Suprapubic skin (tissue), 4 donors: Measurements from ENCODE around the gene NAT14. TPM values are rescaled to one million over a fixed set of nuclear protein-coding genes. Genes with fewer than 3 reads are reported as not detected.

Experiments
- DNase-seq, 2 donors: peaks; one replicate each; pipeline ENCODE4 v3.0.0-alpha.2; 2019; ENCODE audit warnings: low spot score in 2 of 2
- H3K27ac ChIP-seq: fragments of 200-600 bp; sonication (generic); one replicate; pipeline ENCODE4 v1.5.1; 2019
- H3K27me3 ChIP-seq: fragments of 200-600 bp; sonication (generic); one replicate; pipeline ENCODE4 v1.5.1; 2019
- H3K36me3 ChIP-seq: fragments of 200-600 bp; sonication (generic); one replicate; pipeline ENCODE4 v1.5.1; 2019
- H3K4me1 ChIP-seq: fragments of 200-600 bp; sonication (generic); one replicate; pipeline ENCODE4 v1.5.1; 2019
- H3K4me3 ChIP-seq: fragments of 200-600 bp; sonication (generic); one replicate; pipeline ENCODE4 v1.5.1; 2019; ENCODE audit warnings: mild to moderate bottlenecking
- H3K9me3 ChIP-seq: fragments of 200-600 bp; sonication (generic); one replicate; pipeline ENCODE4 v1.5.1; 2019
- EP300 ChIP-seq: sonication (generic); formaldehyde crosslinking; IDR thresholded peaks from one replicate; pipeline ENCODE4 v1.6.1; 2017; ENCODE audit warnings: antibody characterized with exemption
- POLR2A ChIP-seq, 2 donors: fragments of 450-650 bp; IDR thresholded peaks; one replicate each; pipeline ENCODE4 v1.6.1; 2017; ENCODE audit warnings: antibody characterized with exemption in 2 of 2, mild to moderate bottlenecking in 2 of 2, moderate library complexity in 2 of 2
- POLR2AphosphoS5 ChIP-seq, 3 donors: sonication (generic); formaldehyde crosslinking; IDR thresholded peaks; one replicate each; pipeline ENCODE4 v1.6.1; 2017; ENCODE audit warnings: antibody characterized with exemption in 3 of 3
- WGBS: methylation state at CpG from one replicate; pipeline ENCODE4 v1.1.5; 2018; 5-methylcytosine and 5-hydroxymethylcytosine counted together
- total RNA-seq, 4 donors: library from RNA; depleted of rRNA; stranded (reverse); fragments of >200 nt; gene quantifications; one replicate each; pipeline ENCODE4 v1.1.0, GENCODE V29; 2016
- TF ChIP-seq, protein P1 (sequence below), 2 donors: fragments of 200-600 bp in 1 of 2; fragments of 450-650 bp in 1 of 2; sonication (generic) in 1 of 2; IDR thresholded peaks; one replicate each; pipeline ENCODE4 v1.5.1; 2016 to 2019; ENCODE audit warnings: antibody characterized with exemption in 2 of 2, mild to moderate bottlenecking in 1 of 2, moderate library complexity in 1 of 2

NAT14 gene
- total RNA-seq, 4 donors from 2014 or later: 2.4 to 4.8 (median 4.0) TPM

DNA sequence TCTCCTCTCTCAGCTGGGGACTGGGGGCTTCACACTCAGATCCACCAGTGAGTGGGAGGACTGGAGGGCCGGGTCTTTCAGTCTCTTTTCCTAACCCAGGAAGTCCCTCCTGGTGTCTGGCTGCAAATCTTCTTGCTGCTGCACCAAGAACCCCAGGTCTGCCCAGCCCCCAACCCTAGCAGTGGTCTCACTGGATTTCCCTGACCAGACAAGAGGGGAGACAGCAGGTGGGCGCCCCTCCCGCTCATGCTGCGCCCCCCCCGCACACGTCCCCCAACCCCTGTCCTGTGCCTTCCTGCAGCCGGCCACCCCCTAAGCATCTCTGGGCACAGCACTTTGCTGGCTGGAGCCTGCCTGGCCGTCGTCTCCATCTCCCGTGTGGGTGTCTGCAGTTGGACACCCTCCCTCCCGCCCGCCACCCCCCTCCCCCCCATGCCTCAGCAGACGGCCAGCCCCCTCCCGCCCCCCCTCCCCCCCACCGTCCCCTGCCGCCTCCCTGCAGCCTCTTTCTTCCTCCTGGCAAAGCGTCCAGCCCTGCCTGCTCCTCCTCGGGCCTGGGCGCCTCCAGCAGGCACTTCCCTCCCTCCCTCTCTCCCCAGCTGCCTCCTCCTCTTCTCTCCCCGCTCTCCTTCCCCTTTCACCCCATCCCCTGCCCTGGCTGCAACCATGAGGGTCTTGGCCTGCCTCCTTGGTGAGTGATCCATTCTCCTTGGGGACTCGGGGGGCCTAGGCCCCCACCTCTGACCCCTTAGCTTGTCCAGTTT lies 3.1 kb downstream of the NAT14 start, which contains the start of gene SSC5D:
TSS of gene SSC5D (plus strand) at position 513 of the 764 bp plus-strand sequence. CDS start at position 667, 154 bp downstream.
- peak in 1 of 2 donors; percentile 81 for DNase-seq
- Histone ChIP-seq H3K36me3 (peaks cover 3% of the 10 kb centered on the region), H3K4me3 (peak within 1 kb of the TSS; percentile 10)

DNA sequence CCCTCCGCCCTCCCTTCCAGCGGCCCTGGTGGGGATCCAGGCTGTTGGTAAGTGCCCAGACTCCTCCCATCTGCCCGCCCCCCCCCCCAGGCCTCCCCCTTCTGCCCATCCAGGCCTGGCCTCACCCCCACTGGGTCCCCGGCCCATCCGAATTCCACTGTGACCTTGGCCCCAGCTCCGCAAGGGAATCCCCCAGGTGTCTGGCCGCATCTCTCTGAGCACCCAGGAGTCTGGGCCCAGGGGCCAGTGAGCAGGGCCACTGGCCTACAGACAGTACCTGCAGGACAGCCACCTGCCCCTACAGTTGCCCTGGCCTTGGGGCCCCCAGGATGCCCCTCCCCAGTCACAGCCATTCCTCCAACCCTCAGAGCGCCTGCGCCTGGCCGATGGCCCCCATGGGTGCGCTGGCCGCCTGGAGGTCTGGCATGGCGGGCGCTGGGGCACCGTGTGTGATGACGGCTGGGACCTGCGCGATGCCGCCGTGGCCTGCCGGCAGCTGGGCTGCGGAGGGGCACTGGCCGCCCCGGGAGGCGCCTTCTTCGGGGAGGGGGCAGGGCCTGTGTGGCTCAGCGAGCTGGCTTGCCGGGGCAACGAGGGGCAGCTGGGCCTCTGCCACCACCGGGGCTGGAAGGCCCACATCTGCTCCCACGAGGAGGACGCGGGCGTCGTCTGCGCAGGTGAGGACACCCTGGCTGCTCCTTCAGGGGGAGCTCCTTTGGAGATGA lies 4.2 kb downstream of the NAT14 start:
- peaks cover 16% of the 10 kb centered on the region for H3K27me3 ChIP-seq
- WGBS: 71% methylated on average over 3 of the region's 36 CpGs
- no peak for DNase-seq
- peaks cover 69% of the 10 kb centered on the region for H3K4me1 ChIP-seq
- H3K9me3 ChIP-seq: no peaks in the 10 kb centered on the region
- no peak overlapping the region for H3K4me3 ChIP-seq
- TF ChIP-seq POLR2A (IDR thresholded peaks at IDR 0.05): no peak
- no peak for TF ChIP-seq POLR2AphosphoS5 (IDR thresholded peaks at IDR 0.05)
- TF ChIP-seq, protein P1, sequence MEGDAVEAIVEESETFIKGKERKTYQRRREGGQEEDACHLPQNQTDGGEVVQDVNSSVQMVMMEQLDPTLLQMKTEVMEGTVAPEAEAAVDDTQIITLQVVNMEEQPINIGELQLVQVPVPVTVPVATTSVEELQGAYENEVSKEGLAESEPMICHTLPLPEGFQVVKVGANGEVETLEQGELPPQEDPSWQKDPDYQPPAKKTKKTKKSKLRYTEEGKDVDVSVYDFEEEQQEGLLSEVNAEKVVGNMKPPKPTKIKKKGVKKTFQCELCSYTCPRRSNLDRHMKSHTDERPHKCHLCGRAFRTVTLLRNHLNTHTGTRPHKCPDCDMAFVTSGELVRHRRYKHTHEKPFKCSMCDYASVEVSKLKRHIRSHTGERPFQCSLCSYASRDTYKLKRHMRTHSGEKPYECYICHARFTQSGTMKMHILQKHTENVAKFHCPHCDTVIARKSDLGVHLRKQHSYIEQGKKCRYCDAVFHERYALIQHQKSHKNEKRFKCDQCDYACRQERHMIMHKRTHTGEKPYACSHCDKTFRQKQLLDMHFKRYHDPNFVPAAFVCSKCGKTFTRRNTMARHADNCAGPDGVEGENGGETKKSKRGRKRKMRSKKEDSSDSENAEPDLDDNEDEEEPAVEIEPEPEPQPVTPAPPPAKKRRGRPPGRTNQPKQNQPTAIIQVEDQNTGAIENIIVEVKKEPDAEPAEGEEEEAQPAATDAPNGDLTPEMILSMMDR (IDR thresholded peaks at IDR 0.05): no peak
- no peak for TF ChIP-seq EP300
- no peaks in the 10 kb centered on the region for H3K36me3 ChIP-seq
- H3K27ac ChIP-seq: no peak overlapping the region

More for the DNA sequence above, 3.1 kb downstream of the NAT14 start, which contains the start of gene SSC5D:
- peaks cover 5% of the 10 kb centered on the region for H3K27me3 ChIP-seq
- H3K9me3 ChIP-seq: no peaks in the 10 kb centered on the region
- peak within 1 kb of the TSS; percentile 83 for H3K27ac ChIP-seq
- 9% methylated on average over 7 of the region's 21 CpGs for WGBS
- no peak for TF ChIP-seq POLR2AphosphoS5 (IDR thresholded peaks at IDR 0.05)
- no peak for TF ChIP-seq POLR2A (IDR thresholded peaks at IDR 0.05)
- TF ChIP-seq, protein P1 (IDR thresholded peaks at IDR 0.05): no peak
- H3K4me1 ChIP-seq: peaks cover 71% of the 10 kb centered on the region

DNA sequence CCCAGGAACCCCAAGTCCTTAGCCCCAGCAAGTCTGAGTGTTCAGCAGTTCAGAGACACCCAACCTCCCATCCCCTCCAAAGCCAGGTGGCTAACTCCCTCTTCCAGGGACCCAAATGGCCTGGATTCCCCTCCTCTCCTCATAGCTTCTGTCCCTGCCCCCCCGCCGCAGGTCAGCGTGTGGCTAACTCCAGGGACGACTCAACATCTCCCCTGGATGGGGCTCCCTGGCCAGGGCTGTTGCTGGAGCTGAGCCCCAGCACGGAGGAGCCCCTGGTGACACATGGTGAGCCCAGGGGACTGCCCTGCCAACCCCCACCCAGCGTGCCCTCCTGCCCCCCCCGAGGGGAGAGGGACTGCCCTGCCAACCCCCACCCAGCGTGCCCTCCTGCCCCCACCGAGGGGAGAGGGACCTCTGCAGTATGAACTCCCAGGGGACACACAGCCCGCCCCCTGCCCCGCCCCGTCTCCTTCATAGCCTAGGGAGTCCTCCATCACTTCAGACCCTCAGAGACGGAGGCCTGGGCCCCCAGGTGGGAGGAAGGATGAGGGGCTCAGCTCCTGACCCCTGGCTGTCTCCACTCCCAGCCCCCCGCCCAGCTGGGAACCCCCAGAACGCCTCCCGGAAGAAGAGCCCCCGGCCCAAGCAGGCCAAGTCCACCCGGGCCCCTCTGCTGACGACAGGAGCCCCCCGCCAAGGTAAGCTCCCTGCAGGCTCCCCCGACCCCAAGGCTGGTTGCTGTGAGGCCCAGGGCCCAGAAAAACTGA lies 4.9 kb downstream of the NAT14 start:
- no peak overlapping the region for H3K27ac ChIP-seq
- H3K27me3 ChIP-seq: peaks cover 21% of the 10 kb centered on the region
- no peak for DNase-seq
- TF ChIP-seq POLR2A (IDR thresholded peaks at IDR 0.05): no peak
- TF ChIP-seq EP300: no peak
- no peak for TF ChIP-seq POLR2AphosphoS5 (IDR thresholded peaks at IDR 0.05)
- TF ChIP-seq, protein P1 (IDR thresholded peaks at IDR 0.05): no peak
- no CpG with 5 or more reads among the region's 21 CpGs for WGBS
- no peak overlapping the region for H3K4me3 ChIP-seq
- peaks cover 62% of the 10 kb centered on the region for H3K4me1 ChIP-seq
- no peaks in the 10 kb centered on the region for H3K36me3 ChIP-seq
- H3K9me3 ChIP-seq: no peaks in the 10 kb centered on the region

DNA sequence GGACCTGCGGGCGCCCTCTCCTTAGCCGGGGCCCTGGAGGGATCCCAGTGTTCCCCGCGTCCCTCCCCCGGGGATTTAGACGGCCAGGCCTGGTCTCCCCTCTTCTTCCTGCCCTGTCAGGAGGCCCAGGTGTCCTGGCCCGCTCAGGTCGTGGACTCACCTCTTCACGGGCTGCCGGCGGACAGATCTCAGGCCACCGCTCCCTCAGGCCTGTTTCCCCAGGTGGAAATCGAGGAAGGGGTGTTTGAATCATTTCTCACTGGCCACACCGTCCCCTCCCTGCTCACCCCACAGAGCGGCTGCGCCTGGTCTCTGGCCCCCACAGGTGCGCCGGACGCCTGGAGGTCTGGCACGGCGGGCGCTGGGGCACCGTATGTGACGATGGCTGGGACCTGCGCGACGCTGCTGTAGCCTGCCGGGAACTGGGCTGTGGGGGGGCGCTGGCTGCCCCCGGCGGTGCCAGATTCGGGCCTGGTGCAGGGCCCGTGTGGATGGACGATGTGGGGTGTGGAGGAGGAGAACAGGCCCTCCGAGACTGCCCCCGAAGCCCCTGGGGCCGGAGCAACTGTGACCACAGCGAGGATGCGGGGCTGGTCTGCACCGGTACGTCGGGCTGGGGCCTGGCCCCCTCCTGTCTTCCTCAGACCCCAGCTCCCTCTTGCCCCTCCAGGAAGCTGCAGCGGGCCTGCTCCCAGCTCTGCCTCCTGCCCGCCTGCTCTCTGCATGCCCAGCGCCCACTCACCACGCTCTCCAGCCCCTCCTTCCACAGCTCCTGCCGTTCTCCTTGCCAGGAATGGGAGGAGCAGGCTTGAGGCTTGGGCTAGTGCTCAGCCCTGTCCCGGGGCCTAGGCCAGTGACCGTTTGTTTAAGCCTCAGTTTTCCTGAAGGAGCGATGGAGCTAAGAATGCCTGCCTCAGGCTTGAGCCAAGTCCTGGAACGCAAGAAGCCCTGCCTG lies 5.8 kb downstream of the NAT14 start:
- Histone ChIP-seq H3K9me3 (no peaks in the 10 kb centered on the region), H3K27me3 (peaks cover 21% of the 10 kb centered on the region), H3K27ac (no peak overlapping the region), H3K4me1 (peaks cover 53% of the 10 kb centered on the region), H3K36me3 (no peaks in the 10 kb centered on the region), H3K4me3 (no peak overlapping the region)
- no peak for DNase-seq
- TF ChIP-seq, protein P1 (IDR thresholded peaks at IDR 0.05): no peak
- TF ChIP-seq EP300 (no peak), POLR2A (IDR thresholded peaks at IDR 0.05) (no peak), POLR2AphosphoS5 (IDR thresholded peaks at IDR 0.05) (no peak)
- WGBS: 75% methylated on average over 31 of the region's 52 CpGs
